Retinal pigment epithelial cell (primary cell): ENCODE measurements around the gene ATP5F1D.

Experiments used
- DNase-seq: peaks from one replicate; pipeline ENCODE4 v3.0.0-alpha.2; 2010; ENCODE audit warnings: low read depth
- H3K4me3 ChIP-seq: 2 replicates; pipeline ENCODE4 v1.5.1; 2011; ENCODE audit warnings: mild to moderate bottlenecking, low read length, control low read depth, moderate library complexity
- CTCF ChIP-seq: conservative IDR thresholded peaks from 2 replicates; pipeline ENCODE4 v1.5.1; 2011; ENCODE audit warnings: low read depth, low read length, control low read depth, inconsistent platforms

ATP5F1D gene

GRCh38 chr19:1226522-1227303 is 14.8 kb upstream of the ATP5F1D start:
- no peak for DNase-seq
- no peak overlapping the region for H3K4me3 ChIP-seq
- no peak for TF ChIP-seq CTCF

GRCh38 chr19:1227304-1228054 is 14.1 kb upstream of the ATP5F1D start:
- no peak for TF ChIP-seq CTCF
- H3K4me3 ChIP-seq: no peak overlapping the region
- DNase-seq: no peak

GRCh38 chr19:1228161-1228957 is 13.2 kb upstream of the ATP5F1D start:
- H3K4me3 ChIP-seq: no peak overlapping the region
- no peak for DNase-seq
- no peak for TF ChIP-seq CTCF

- H3K4me3 ChIP-seq: no peak overlapping the region
- no peak for DNase-seq
- TF ChIP-seq CTCF: no peak
These were observed 12.3 kb upstream of the ATP5F1D start for GRCh38 chr19:1229056-1229923.

- no peak overlapping the region for H3K4me3 ChIP-seq
- no peak for DNase-seq
- no peak for TF ChIP-seq CTCF
These were observed 11.4 kb upstream of the ATP5F1D start for GRCh38 chr19:1229924-1230782.
